ENCODE measurements around the gene HOXA2.

HOXA2 gene

GRCh38 chr7:27111751-27112277 is 9.3 kb upstream of the HOXA2 start:
- DNase-seq (ENCODE audit: low spot score): no peak

GRCh38 chr7:27111042-27111750 is 8.7 kb upstream of the HOXA2 start:
- DNase-seq (ENCODE audit: low spot score): no peak

GRCh38 chr7:27110186-27111031 is 7.9 kb upstream of the HOXA2 start:
- DNase-seq (ENCODE audit: low spot score): no peak

- DNase-seq (ENCODE audit: low spot score): no peak
Observed at GRCh38 chr7:27109466-27110185, 7.1 kb upstream of the HOXA2 start.

- no peak for DNase-seq (ENCODE audit: low spot score)
Observed at GRCh38 chr7:27108390-27109127, 6.1 kb upstream of the HOXA2 start.

- no peak for DNase-seq (ENCODE audit: low spot score)
Observed at GRCh38 chr7:27107391-27108381, 5.2 kb upstream of the HOXA2 start.

- no peak for DNase-seq (ENCODE audit: low spot score)
Observed at GRCh38 chr7:27106901-27107240, 4.4 kb upstream of the HOXA2 start.

GRCh38 chr7:27106181-27106900 is 3.9 kb upstream of the HOXA2 start:
- DNase-seq (ENCODE audit: low spot score): no peak

- DNase-seq (ENCODE audit: low spot score): no peak
Observed at GRCh38 chr7:27105301-27106031, 3.0 kb upstream of the HOXA2 start.

- no peak for DNase-seq (ENCODE audit: low spot score)
Observed at GRCh38 chr7:27104341-27105058, 2.0 kb upstream of the HOXA2 start.

GRCh38 chr7:27103489-27104226 is 1.2 kb upstream of the HOXA2 start:
- DNase-seq (ENCODE audit: low spot score): no peak

- DNase-seq (ENCODE audit: low spot score): no peak
Observed at GRCh38 chr7:27101957-27102580, 414 bp downstream of the HOXA2 start.

- no peak for DNase-seq (ENCODE audit: low spot score)
Observed at GRCh38 chr7:27101171-27101956, 1.1 kb downstream of the HOXA2 start.

- no peak for DNase-seq (ENCODE audit: low spot score)
Observed at GRCh38 chr7:27100694-27101170, 1.8 kb downstream of the HOXA2 start.

- no peak for DNase-seq (ENCODE audit: low spot score)
Observed at GRCh38 chr7:27099453-27100370, 2.8 kb downstream of the HOXA2 start.
